Subcutaneous preadipocyte (primary cell): Measurements from ENCODE around the gene CAMK1G. TPM values are rescaled to one million over a fixed set of nuclear protein-coding genes. Genes with fewer than 3 reads are reported as not detected.

Experiments used
- total RNA-seq: library from RNA; depleted of rRNA; stranded (reverse); fragments of >200 nt; gene quantifications from 2 replicates; pipeline ENCODE4 v1.2.3, GENCODE V29; 2012

CAMK1G gene
- under 0.01 TPM in 1 of 2 replicates, not detected in the other for total RNA-seq

GRCh38 chr1:209583408-209583807 is at the start of gene CAMK1G:
Gene CAMK1G, plus strand, starts transcription at chr1:209583714. Its CDS starts 11,270 bp downstream, at chr1:209594984.

GRCh38 chr1:209652121-209652735 is 68.7 kb downstream of the CAMK1G start, which contains the start of gene LAMB3:
Gene LAMB3, minus strand, starts transcription at chr1:209652425. Its CDS starts 1,481 bp downstream, at chr1:209650944.

Other genes starting within 250 kb of the CAMK1G start
- gene LAMB3, start 68.7 kb downstream of the CAMK1G start, total RNA-seq, result 6.1 and 14.3 TPM in 2 replicates
- 1.6 and 23.9 TPM in 2 replicates for gene G0S2, start 91.7 kb downstream of the CAMK1G start, total RNA-seq
- 1.2 and 16.5 TPM in 2 replicates for gene HSD11B1, start 121.1 kb downstream of the CAMK1G start, total RNA-seq
- not detected in 2 replicates for gene TRAF3IP3, start 172.3 kb downstream of the CAMK1G start, total RNA-seq
- gene C1orf74, start 200.8 kb downstream of the CAMK1G start, total RNA-seq, result 2.6 and 3.1 TPM in 2 replicates
- gene IRF6, start 222.4 kb downstream of the CAMK1G start, total RNA-seq, result not detected in 2 replicates
- gene UTP25, start 244.3 kb downstream of the CAMK1G start, total RNA-seq, result 12.1 and 14.9 TPM in 2 replicates